Psoas muscle (tissue), 8 donors: Measurements from ENCODE around the gene TCAP. TPM values are rescaled to one million over a fixed set of nuclear protein-coding genes. Genes with fewer than 3 reads are reported as not detected.

Experiments
- ATAC-seq, 4 donors: fragments of 200-7000 bp; cut with Tn5 transposase; one replicate each; pipeline ENCODE4 v1.9.1; 2020; ENCODE audit warnings: moderate library complexity in 3 of 4, mild to moderate bottlenecking in 2 of 4
- DNase-seq, 2 donors: peaks; one replicate each; pipeline ENCODE4 v3.0.0-alpha.2; 2020
- H3K27ac ChIP-seq: fragments of 200-600 bp; one replicate; pipeline ENCODE4 v1.8.0; 2022
- H3K27me3 ChIP-seq, 3 donors: fragments of 200-600 bp in 1 of 3; one replicate each; pipeline versions ENCODE4 v1.6.1 to v1.8.0; 2013 to 2022; ENCODE audit warnings: low read length in 2 of 3, mild to moderate bottlenecking in 2 of 3, moderate library complexity in 1 of 3; ENCODE audit not compliant: insufficient read depth in 3 of 3
- H3K36me3 ChIP-seq, 2 donors: fragments of 200-600 bp in 1 of 2; one replicate each; pipeline versions ENCODE4 v1.6.1 to v1.8.0; 2013 to 2022; ENCODE audit warnings: low read depth in 1 of 2, mild to moderate bottlenecking in 1 of 2, moderate library complexity in 1 of 2; ENCODE audit not compliant: insufficient read depth in 1 of 2
- H3K4me1 ChIP-seq: fragments of 200-600 bp; one replicate; pipeline ENCODE4 v1.8.0; 2022
- H3K4me3 ChIP-seq: fragments of 200-600 bp; one replicate; pipeline ENCODE4 v1.8.0; 2022; ENCODE audit warnings: mild to moderate bottlenecking
- H3K9me3 ChIP-seq: fragments of 200-600 bp; one replicate; pipeline ENCODE4 v1.8.0; 2022
- CTCF ChIP-seq: fragments of 200-600 bp; IDR thresholded peaks from one replicate; pipeline ENCODE4 v1.8.0; 2022; ENCODE audit warnings: antibody characterized with exemption
- WGBS, 3 donors: extraction: QIAGEN DNeasy Blood & Tissue Kit; methylation state at CpG; one replicate each; pipeline versions ENCODE4 v1.1.6 to v1.1.7; 2013; 5-methylcytosine and 5-hydroxymethylcytosine counted together
- intact Hi-C, 2 donors: fragments of 100-400 bp; cut with DNase I; formaldehyde crosslinking; loops; one replicate each; pipeline versions ENCODE4 v1.11.0 to v1.14.2; 2022
- polyA plus RNA-seq, 3 donors: library from polyadenylated mRNA; stranded (reverse); fragments of 200-250 nt; gene quantifications; one replicate each; pipeline ENCODE4 v1.2.3, GENCODE V29; 2013
- total RNA-seq, 4 donors: library from RNA; stranded (reverse); fragmentation: NEBNext Ultra II Directional in 2 of 4; extraction: Animal tissue kit (Norgen Biotek cat#: 25700) in 2 of 4; gene quantifications; one replicate each; pipeline versions ENCODE4 v1.2.1 to v1.2.4, GENCODE V29; 2021 to 2023
- donor health status: healthy with polysubstance abuse.
- donor health status: DM: no; HTN: no; CAD: no; lungs with moderate emphysema.
- donor health status: Bipolar disorder and iron deficiency.
- donor health status: healthy.
- donor health status: DM: yes; HTN: yes; CAD: no.
- donor health status: DM: no; HTN: no; CAD: no.
- donor health status: DM: no; HTN: no; CAD: no.
- donor health status: DM: yes; HTN: yes; CAD: no.

TCAP gene
- total and polyA plus RNA-seq, 7 donors: 2,116 to 7,047 (median 3,462) TPM

DNA sequence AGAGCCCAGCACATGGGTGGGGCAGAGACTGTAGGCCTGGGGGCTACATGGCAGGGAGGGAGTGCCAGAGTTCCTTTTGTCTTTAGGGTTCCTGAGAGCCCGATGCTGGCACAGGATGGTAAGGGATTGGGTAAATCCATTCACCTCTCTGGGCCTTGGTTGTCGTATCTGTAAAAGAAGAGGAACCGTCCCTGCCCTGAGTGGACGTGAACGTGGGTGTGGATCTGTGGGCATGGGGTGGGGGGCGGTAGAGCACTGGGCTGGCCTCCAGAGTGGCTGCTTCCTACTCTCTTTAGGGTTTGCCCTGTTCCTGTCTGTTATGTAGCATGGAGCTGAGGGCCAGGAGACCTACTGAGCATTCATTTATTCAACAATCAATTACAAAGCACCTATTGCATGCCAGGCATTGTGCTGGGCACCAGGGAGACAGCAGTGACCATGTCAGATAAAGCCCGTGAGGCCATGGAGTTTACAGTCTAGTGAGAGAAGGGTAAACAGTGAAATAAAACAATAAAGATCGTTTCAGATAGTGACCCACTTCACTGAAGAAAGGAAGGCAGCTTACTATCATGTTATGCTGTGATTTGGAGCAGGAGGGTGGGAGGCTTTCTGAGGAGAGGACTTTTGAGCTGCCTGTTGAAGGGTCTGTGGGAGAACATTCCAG, 13.1 kb upstream of the TCAP start:
- no peak overlapping the region for H3K27ac ChIP-seq
- no peak for TF ChIP-seq CTCF
- 59 to 71% (median 70%) methylated on average over 8 of the region's 8 CpGs for WGBS, 3 donors
- intact Hi-C loops: loop anchor here in 1 of 2 donors (1.0 kb wide), 1 partner anchor 58 kb away; no protein-coding TSS in a partner anchor
- H3K27me3 ChIP-seq: no peaks in the 10 kb centered on the region
- H3K4me1 ChIP-seq: peaks cover 6% of the 10 kb centered on the region
- ATAC-seq (no peak), DNase-seq (no peak)
- peaks cover 0 to 4% of the 10 kb centered on the region in 2 donors for H3K36me3 ChIP-seq
- no peak overlapping the region for H3K4me3 ChIP-seq
- no peaks in the 10 kb centered on the region for H3K9me3 ChIP-seq

DNA sequence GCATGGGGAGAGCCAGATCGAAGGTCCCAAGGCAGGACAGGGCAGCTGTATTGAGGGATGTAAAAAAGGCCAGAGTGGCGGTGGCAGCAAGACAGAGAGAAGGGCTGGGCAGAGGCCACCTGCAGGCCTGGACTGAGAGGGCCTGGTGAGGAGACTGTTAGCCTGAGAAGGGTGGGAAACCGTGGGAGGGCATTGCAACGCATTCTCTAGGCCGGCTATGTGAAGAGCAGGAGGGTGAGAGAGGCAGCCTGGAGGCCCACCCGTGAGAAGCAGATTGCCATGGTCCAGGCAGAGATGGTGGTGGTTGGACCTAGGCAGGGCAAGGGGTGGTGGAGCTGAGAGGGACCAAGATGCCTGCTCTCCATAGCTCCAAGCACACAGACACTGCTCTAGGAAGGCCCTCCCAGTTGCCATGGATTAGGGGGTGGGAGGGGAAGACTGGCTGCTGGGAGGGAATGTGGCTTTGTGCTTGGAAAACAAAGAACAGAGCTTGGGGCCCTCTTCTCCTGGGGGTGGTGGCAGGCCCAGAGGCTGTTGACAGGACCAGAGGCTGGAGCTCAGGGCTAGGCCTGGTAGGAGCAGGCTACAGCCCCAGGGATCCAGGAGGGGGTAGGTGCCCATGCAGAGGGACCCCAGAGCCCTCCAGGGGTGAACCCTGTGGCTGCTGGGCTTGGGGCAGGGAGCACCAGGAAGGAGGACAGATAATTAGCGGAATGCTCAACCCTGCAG, 12.4 kb upstream of the TCAP start:
- no peaks in the 10 kb centered on the region for H3K27me3 ChIP-seq
- intact Hi-C loops: no loop called here
- H3K27ac ChIP-seq: no peak overlapping the region
- DNase-seq (no peak), ATAC-seq (peak in 2 of 4 donors; percentile 6 to 9)
- H3K36me3 ChIP-seq: peaks cover 0 to 7% of the 10 kb centered on the region in 2 donors
- TF ChIP-seq CTCF: no peak
- no peak overlapping the region for H3K4me3 ChIP-seq
- peaks cover 6% of the 10 kb centered on the region for H3K4me1 ChIP-seq
- H3K9me3 ChIP-seq: no peaks in the 10 kb centered on the region
- 53 to 63% (median 53%) methylated on average over 6 to 7 of the region's 7 CpGs for WGBS, 3 donors

- WGBS, 3 donors: 74 to 76% (median 76%) methylated on average over 7 to 12 of the region's 12 CpGs
- TF ChIP-seq CTCF: no peak
- no peak for DNase-seq
- Histone ChIP-seq H3K4me1 (peaks cover 6% of the 10 kb centered on the region), H3K4me3 (no peak overlapping the region), H3K36me3 (peaks cover 0 to 8% of the 10 kb centered on the region in 2 donors), H3K27ac (no peak overlapping the region), H3K9me3 (no peaks in the 10 kb centered on the region), H3K27me3 (no peaks in the 10 kb centered on the region)
- intact Hi-C loops: no loop called here
- ATAC-seq: peak in 1 of 4 donors; percentile 11
These were observed 11.9 kb upstream of the TCAP start for GRCh38 chr17:39653316-39653661.

GRCh38 chr17:39653662-39654331, 11.4 kb upstream of the TCAP start:
- peaks cover 6% of the 10 kb centered on the region for H3K4me1 ChIP-seq
- 66 to 76% (median 66%) methylated on average over 13 to 14 of the region's 14 CpGs for WGBS, 3 donors
- H3K27ac ChIP-seq: no peak overlapping the region

More at GRCh38 chr17:39653662-39654331, 11.4 kb upstream of the TCAP start:
- intact Hi-C loops: no loop called here
- DNase-seq (peak; percentile 73 to 84), ATAC-seq (peak; percentile 57 to 83 (median 76))
- no peaks in the 10 kb centered on the region for H3K27me3 ChIP-seq
- peak; percentile 66 for TF ChIP-seq CTCF
- H3K9me3 ChIP-seq: no peaks in the 10 kb centered on the region
- peaks cover 0 to 8% of the 10 kb centered on the region in 2 donors for H3K36me3 ChIP-seq
- H3K4me3 ChIP-seq: no peak overlapping the region
